ENCODE results near the gene TLCD1.
"Not testable (repeated sequence)": the region's sequence is repeated elsewhere in the genome, so short reads cannot be mapped to it uniquely, and the experiment has no call there.

The TLCD1 gene

DNA sequence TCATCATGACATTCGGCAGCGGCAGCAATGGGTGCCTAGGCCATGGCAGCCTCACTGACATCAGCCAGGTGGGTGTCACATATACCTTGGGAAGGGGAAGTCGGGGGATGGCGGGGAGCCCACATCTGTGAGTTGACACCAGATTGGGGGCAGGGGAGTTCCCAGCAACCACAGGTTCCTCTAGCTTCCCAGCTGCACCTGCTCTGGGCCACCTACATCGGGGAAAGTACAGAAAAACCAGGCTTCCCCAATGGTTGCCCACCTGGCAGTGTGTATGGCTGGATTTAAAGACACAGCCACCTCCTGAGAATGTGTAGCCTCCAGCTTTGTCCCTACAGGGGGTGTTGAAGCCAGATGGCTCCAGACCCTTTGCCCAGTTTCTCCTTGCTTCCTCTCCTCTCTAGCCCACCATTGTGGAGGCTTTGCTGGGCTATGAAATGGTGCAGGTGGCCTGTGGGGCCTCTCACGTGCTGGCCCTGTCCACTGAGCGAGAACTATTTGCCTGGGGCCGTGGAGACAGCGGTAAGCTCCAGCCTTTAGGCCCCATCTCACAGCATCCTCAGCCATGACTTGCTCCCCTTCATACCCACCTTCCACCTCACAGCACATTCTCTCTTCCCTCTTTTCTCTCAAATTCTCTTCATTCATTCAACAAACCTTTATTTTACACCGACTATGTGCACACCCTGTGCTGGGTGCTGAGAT, 12.8 kb upstream of the TLCD1 start:
- no peak overlapping the region for H3K23ac ChIP-seq (ENCODE audit: low read length)
- H3K79me2 ChIP-seq (ENCODE audit: control insufficient read depth, insufficient read depth, low read length) = no peaks in the 10 kb centered on the region
- no peak overlapping the region for H3K4me3 ChIP-seq (ENCODE audit: low read length)
- no peak overlapping the region for H2BK5ac ChIP-seq (ENCODE audit: low read length)
- H3K9ac ChIP-seq (ENCODE audit: low read length) = no peak overlapping the region
- WGBS (ENCODE audit: extremely low coverage, insufficient coverage, low lambda C conversion rate) = 100% methylated on average over 1 of the region's 10 CpGs
- H2AK5ac ChIP-seq (ENCODE audit: low read length) = no peak overlapping the region
- no peak overlapping the region for H3K27ac ChIP-seq (ENCODE audit: low read depth, low read length)
- no peak overlapping the region for H3K56ac ChIP-seq (ENCODE audit: low read length)
- H3K4ac ChIP-seq (ENCODE audit: low read depth, low read length) = no peak overlapping the region
- H4K5ac ChIP-seq (ENCODE audit: low read length) = no peak overlapping the region
- no peak overlapping the region for H2BK15ac ChIP-seq (replicated peaks; ENCODE audit: low read depth)
- H3K79me1 ChIP-seq (ENCODE audit: low read length) = no peaks in the 10 kb centered on the region
- no peak overlapping the region for H4K8ac ChIP-seq (ENCODE audit: low read depth, low read length)
- H3K36me3 ChIP-seq (ENCODE audit: control insufficient read depth, insufficient read depth, low read length) = no peaks in the 10 kb centered on the region
- H2BK120ac ChIP-seq (ENCODE audit: low read depth, low read length) = no peak overlapping the region
- no peak for DNase-seq
- H3K4me1 ChIP-seq (ENCODE audit: control insufficient read depth, low read depth, low read length) = no peaks in the 10 kb centered on the region
- H3K27me3 ChIP-seq (ENCODE audit: insufficient read depth, low read length, poor library complexity) = no peaks in the 10 kb centered on the region
- no peak overlapping the region for H3K18ac ChIP-seq (ENCODE audit: low read length)
- H3K4me2 ChIP-seq (ENCODE audit: low read length) = no peak overlapping the region

DNA sequence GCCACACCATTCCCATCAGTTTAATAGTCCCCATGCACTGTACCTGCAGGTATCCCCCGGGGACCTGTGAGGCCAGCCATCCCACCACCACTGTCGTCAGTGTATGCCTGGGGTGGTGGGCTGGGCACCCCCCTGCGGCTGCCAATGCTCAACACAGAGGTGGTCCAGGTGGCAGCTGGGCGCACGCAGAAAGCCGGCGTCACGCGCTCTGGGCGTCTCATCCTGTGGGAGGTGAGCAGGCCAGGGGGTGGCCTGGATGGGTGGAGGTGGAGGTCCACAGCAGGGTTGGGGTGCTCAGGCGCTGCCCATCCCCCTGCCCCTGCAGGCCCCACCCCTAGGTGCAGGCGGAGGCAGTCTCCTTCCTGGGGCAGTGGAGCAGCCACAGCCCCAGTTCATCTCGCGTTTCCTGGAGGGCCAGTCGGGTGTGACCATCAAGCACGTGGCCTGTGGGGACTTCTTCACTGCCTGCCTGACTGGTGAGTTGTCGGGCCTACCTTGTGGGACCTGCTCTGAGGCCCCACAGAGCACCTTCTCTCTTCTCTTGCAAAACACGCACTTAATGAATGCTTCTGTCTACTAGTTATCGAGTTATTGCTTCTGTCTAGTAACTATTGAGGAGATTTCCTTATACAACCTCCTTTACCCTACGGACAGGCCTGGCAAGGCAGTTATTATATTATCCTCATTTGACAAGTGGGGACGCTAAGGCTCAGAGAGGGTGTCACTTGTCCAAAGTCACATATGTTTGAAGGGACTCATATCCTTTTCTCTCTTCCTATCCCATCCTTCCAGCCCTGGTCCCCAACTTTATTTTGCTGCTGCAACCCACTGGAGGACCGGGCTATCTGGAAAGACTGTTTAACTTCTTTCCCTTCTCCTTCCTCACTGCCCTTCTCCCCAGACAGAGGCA, 12.0 kb upstream of the TLCD1 start:
- Histone ChIP-seq H2BK15ac (replicated peaks; ENCODE audit: low read depth) (no peak overlapping the region), H3K79me1 (ENCODE audit: low read length) (no peaks in the 10 kb centered on the region), H3K79me2 (ENCODE audit: control insufficient read depth, insufficient read depth, low read length) (no peaks in the 10 kb centered on the region), H3K36me3 (ENCODE audit: control insufficient read depth, insufficient read depth, low read length) (no peaks in the 10 kb centered on the region), H3K56ac (ENCODE audit: low read length) (no peak overlapping the region), H4K5ac (ENCODE audit: low read length) (no peak overlapping the region), H2BK5ac (ENCODE audit: low read length) (no peak overlapping the region), H3K18ac (ENCODE audit: low read length) (no peak overlapping the region), H3K4ac (ENCODE audit: low read depth, low read length) (no peak overlapping the region), H4K8ac (ENCODE audit: low read depth, low read length) (no peak overlapping the region), H3K4me3 (ENCODE audit: low read length) (no peak overlapping the region), H3K23ac (ENCODE audit: low read length) (no peak overlapping the region), H3K9ac (ENCODE audit: low read length) (no peak overlapping the region), H2BK120ac (ENCODE audit: low read depth, low read length) (no peak overlapping the region), H3K27ac (ENCODE audit: low read depth, low read length) (no peak overlapping the region), H2AK5ac (ENCODE audit: low read length) (no peak overlapping the region), H3K4me2 (ENCODE audit: low read length) (no peak overlapping the region), H3K4me1 (ENCODE audit: control insufficient read depth, low read depth, low read length) (no peaks in the 10 kb centered on the region), H3K27me3 (ENCODE audit: insufficient read depth, low read length, poor library complexity) (no peaks in the 10 kb centered on the region)
- DNase-seq = no peak
- WGBS (ENCODE audit: extremely low coverage, insufficient coverage, low lambda C conversion rate) = no CpG with 5 or more reads among the region's 22 CpGs

DNA sequence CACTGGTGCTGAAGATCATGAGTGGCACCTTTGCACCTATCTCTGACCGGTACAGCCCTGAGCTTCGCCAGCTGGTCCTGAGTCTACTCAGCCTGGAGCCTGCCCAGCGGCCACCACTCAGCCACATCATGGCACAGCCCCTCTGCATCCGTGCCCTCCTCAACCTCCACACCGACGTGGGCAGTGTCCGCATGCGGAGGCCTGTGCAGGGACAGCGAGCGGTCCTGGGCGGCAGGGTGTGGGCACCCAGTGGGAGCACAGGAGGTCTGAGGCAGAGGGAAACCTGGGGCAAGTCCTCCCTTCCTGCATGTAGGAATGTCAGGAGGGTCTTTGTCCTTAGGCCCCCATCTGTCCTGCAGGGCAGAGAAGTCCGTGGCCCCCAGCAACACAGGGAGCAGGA, 11.3 kb upstream of the TLCD1 start:
- H3K9ac ChIP-seq (ENCODE audit: low read length) = no peak overlapping the region
- H3K56ac ChIP-seq (ENCODE audit: low read length) = no peak overlapping the region
- no peak overlapping the region for H3K4me2 ChIP-seq (ENCODE audit: low read length)
- no peak overlapping the region for H3K23ac ChIP-seq (ENCODE audit: low read length)
- H2BK5ac ChIP-seq (ENCODE audit: low read length) = no peak overlapping the region
- no peaks in the 10 kb centered on the region for H3K4me1 ChIP-seq (ENCODE audit: control insufficient read depth, low read depth, low read length)
- no peaks in the 10 kb centered on the region for H3K79me1 ChIP-seq (ENCODE audit: low read length)
- H2BK15ac ChIP-seq (replicated peaks; ENCODE audit: low read depth) = no peak overlapping the region
- no peak overlapping the region for H3K4ac ChIP-seq (ENCODE audit: low read depth, low read length)
- H4K8ac ChIP-seq (ENCODE audit: low read depth, low read length) = no peak overlapping the region
- no CpG with 5 or more reads among the region's 12 CpGs for WGBS (ENCODE audit: extremely low coverage, insufficient coverage, low lambda C conversion rate)
- DNase-seq = no peak
- H3K36me3 ChIP-seq (ENCODE audit: control insufficient read depth, insufficient read depth, low read length) = no peaks in the 10 kb centered on the region
- no peaks in the 10 kb centered on the region for H3K79me2 ChIP-seq (ENCODE audit: control insufficient read depth, insufficient read depth, low read length)
- H3K18ac ChIP-seq (ENCODE audit: low read length) = no peak overlapping the region
- H3K4me3 ChIP-seq (ENCODE audit: low read length) = no peak overlapping the region
- no peaks in the 10 kb centered on the region for H3K27me3 ChIP-seq (ENCODE audit: insufficient read depth, low read length, poor library complexity)
- H2BK120ac ChIP-seq (ENCODE audit: low read depth, low read length) = no peak overlapping the region
- no peak overlapping the region for H2AK5ac ChIP-seq (ENCODE audit: low read length)
- no peak overlapping the region for H3K27ac ChIP-seq (ENCODE audit: low read depth, low read length)
- no peak overlapping the region for H4K5ac ChIP-seq (ENCODE audit: low read length)

DNA sequence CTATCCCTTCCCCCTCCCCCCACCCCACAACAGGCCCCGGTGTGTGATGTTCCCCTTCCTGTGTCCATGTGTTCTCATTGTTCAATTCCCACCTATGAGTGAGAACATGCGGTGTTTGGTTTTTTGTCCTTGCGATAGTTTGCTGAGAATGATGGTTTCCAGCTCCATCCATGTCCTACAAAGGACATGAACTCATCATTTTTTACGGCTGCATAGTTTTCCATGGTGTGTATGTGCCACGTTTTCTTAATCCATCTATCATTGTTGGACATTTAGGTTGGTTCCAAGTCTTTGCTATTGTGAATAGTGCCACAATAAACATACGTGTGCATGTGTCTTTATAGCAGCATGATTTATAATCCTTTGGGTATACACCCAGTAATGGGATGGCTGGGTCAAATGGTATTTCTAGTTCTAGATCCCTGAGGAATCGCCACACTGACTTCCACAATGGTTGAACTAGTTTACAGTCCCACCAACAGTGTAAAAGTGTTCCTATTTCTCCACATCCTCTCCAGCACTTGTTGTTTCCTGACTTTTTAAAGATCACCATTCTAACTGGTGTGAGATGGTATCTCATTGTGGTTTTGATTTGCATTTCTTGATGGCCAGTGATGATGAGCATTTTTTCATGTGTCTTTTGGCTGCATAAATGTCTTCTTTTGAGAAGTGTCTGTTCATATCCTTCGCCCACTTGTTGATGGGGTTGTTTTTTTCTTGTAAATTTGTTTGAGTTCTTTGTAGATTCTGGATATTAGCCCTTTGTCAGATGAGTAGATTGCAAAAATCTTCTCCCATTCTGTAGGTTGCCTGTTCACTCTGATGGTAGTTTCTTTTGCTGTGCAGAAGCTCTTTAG, 10.1 kb upstream of the TLCD1 start:
- H3K4me1 ChIP-seq (ENCODE audit: control insufficient read depth, low read depth, low read length); H3K79me1 ChIP-seq (ENCODE audit: low read length); H3K18ac ChIP-seq (ENCODE audit: low read length); H3K4me3 ChIP-seq (ENCODE audit: low read length); H4K8ac ChIP-seq (ENCODE audit: low read depth, low read length); H3K56ac ChIP-seq (ENCODE audit: low read length); H2BK5ac ChIP-seq (ENCODE audit: low read length); H3K23ac ChIP-seq (ENCODE audit: low read length); DNase-seq; H2BK15ac ChIP-seq (replicated peaks; ENCODE audit: low read depth); H3K9ac ChIP-seq (ENCODE audit: low read length); H3K4me2 ChIP-seq (ENCODE audit: low read length); H4K5ac ChIP-seq (ENCODE audit: low read length); H2AK5ac ChIP-seq (ENCODE audit: low read length); H2BK120ac ChIP-seq (ENCODE audit: low read depth, low read length); H3K27ac ChIP-seq (ENCODE audit: low read depth, low read length); H3K79me2 ChIP-seq (ENCODE audit: control insufficient read depth, insufficient read depth, low read length); H3K27me3 ChIP-seq (ENCODE audit: insufficient read depth, low read length, poor library complexity); H3K36me3 ChIP-seq (ENCODE audit: control insufficient read depth, insufficient read depth, low read length); H3K4ac ChIP-seq (ENCODE audit: low read depth, low read length): not testable (repeated sequence)
- WGBS (ENCODE audit: extremely low coverage, insufficient coverage, low lambda C conversion rate) = no CpG with 5 or more reads among the region's 8 CpGs

DNA sequence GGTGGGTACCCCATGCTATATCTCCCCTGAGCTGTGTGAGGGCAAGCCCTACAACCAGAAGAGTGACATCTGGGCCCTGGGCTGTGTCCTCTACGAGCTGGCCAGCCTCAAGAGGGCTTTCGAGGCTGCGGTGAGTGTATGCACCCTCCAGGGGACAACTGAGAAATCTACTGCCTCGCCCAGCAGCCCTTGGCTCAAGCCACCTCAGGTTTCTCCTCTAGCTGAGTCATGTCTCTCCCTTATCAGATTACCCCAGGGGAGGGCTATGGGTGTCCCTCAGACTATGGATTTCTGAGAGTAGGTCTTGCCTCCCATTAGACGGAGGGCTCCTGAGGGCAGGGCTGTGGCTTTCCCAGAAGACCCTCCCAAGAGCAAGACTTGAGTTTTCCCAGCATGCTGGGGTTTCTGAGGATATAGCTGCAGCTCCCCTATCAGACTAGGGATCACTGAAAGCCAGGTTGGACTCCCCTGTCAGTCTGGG, 9.2 kb upstream of the TLCD1 start:
- Histone ChIP-seq H3K27ac (ENCODE audit: low read depth, low read length) (no peak overlapping the region), H3K56ac (ENCODE audit: low read length) (no peak overlapping the region), H2BK5ac (ENCODE audit: low read length) (no peak overlapping the region), H3K27me3 (ENCODE audit: insufficient read depth, low read length, poor library complexity) (no peaks in the 10 kb centered on the region), H3K79me2 (ENCODE audit: control insufficient read depth, insufficient read depth, low read length) (no peaks in the 10 kb centered on the region), H2BK15ac (replicated peaks; ENCODE audit: low read depth) (no peak overlapping the region), H2BK120ac (ENCODE audit: low read depth, low read length) (no peak overlapping the region), H3K23ac (ENCODE audit: low read length) (no peak overlapping the region), H4K8ac (ENCODE audit: low read depth, low read length) (no peak overlapping the region), H2AK5ac (ENCODE audit: low read length) (no peak overlapping the region), H3K9ac (ENCODE audit: low read length) (no peak overlapping the region), H4K5ac (ENCODE audit: low read length) (no peak overlapping the region), H3K4me1 (ENCODE audit: control insufficient read depth, low read depth, low read length) (no peaks in the 10 kb centered on the region), H3K18ac (ENCODE audit: low read length) (no peak overlapping the region), H3K4me2 (ENCODE audit: low read length) (no peak overlapping the region), H3K4ac (ENCODE audit: low read depth, low read length) (no peak overlapping the region), H3K4me3 (ENCODE audit: low read length) (no peak overlapping the region), H3K79me1 (ENCODE audit: low read length) (no peaks in the 10 kb centered on the region), H3K36me3 (ENCODE audit: control insufficient read depth, insufficient read depth, low read length) (no peaks in the 10 kb centered on the region)
- no CpG with 5 or more reads among the region's 5 CpGs for WGBS (ENCODE audit: extremely low coverage, insufficient coverage, low lambda C conversion rate)
- DNase-seq = peak; percentile 60
